HG03025 (cell line): ENCODE results near the gene CCDC146.
"Not testable (repeated sequence)": the region's sequence is repeated elsewhere in the genome, so short reads cannot be mapped to it uniquely, and the experiment has no call there.

ENCODE experiments used
- ATAC-seq: cut with Tn5 transposase; IDR thresholded peaks from one replicate; pipeline ENCODE4 v1.9.1; 2021; ENCODE audit warnings: mild to moderate bottlenecking, moderate library complexity; ENCODE audit not compliant: unreplicated experiment, low FRiP score

The CCDC146 gene

DNA sequence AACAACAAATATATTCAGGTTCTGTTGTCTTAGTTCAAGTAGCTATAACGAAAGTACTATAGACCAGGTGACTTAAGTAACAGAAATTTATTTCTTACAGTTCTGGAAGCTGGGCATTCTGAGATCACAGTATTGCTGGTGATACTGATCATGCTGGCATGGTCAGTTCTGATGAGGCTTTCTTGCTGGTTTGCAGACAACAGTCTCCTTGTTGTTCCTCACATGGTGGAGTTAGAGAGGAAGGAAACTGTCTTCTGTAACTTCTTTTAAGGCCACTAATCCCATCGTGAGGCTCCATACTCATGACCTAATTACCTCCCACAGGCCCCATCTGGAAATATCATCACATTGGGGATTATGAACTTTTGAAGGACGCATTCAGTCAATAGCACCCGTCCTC, 17.9 kb downstream of the CCDC146 start:
- not testable (repeated sequence) for ATAC-seq

DNA sequence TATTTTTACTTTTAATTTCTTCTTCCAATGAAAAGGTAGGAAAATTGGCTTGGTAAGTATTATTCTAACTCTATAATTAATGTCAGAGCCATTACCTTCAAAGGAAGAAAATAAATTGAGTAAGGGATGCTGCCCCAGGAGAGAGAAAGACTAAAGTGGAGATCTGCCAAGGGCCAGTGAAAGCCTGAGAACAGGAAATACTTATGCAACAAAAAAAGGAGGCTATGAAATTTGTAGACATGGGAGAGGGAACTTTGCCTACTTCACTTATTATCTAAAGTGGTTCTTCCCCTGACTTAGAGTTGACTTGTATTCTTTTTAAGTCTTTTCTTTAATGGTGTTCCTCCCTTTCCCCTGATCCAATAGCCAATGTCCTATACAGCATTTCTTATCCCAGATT, 29.8 kb downstream of the CCDC146 start:
- ATAC-seq, result not testable (repeated sequence)

DNA sequence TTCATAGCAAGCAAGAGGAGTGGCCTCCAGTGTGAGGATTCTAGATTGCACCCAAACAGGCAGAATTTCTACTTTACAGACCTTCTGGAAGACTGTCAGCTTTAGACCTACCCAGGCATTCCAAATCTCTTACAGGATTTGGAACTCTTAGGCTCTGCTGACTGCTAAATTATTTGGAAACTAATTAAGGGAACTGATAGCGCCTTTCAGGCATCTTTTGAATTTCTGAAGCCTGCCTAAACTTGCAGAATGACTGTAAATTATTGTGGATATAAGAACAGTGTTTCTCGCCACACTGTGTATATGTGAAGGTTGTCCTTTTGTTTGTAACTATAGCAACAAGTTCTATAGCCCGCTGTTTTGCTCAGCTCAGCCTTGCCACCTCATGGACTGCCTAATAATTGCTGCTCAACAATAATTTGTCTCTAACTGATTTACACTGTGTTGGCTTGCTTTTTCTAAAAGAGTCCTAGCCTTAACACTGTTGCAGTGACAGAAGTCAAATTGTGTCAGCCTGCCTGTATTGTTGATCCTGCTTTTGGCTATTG, 32.6 kb downstream of the CCDC146 start:
- ATAC-seq, result not testable (repeated sequence)

DNA sequence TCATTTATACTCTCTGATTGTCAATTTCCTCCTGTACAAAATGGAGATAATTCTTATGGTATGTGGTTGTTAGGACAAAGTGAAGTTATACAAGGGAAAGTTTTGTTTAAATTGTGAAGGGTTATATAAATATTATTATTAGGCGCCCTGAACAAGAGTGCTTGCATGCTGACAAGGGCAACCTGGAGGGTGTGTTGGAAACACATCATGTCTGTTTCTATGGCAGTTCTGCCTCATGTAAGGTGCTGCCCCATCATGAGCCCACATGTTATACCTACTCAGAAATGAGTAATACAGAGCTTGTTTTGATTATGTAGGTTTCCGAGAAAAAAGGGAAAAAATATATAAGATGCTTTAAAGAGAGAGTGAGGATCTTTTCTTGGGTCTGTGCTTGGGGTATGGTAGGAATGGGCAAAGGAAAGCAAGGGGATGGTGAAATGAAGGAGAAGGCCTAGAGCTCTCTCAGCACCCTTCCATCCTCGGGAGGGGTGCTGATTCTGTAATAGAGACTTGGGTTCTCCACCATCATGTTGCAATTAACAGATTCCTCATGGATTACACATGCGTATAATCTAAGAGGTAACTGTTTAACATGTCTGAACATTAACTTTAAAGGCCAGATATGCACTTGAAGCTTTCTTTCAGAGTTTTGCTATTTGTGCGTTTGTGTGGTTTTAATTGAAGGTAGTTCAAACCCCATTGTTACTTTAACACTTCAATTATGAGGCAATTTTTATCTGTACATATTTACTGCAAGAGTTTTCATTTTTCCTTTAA, 33.4 kb downstream of the CCDC146 start:
- ATAC-seq, result not testable (repeated sequence)

DNA sequence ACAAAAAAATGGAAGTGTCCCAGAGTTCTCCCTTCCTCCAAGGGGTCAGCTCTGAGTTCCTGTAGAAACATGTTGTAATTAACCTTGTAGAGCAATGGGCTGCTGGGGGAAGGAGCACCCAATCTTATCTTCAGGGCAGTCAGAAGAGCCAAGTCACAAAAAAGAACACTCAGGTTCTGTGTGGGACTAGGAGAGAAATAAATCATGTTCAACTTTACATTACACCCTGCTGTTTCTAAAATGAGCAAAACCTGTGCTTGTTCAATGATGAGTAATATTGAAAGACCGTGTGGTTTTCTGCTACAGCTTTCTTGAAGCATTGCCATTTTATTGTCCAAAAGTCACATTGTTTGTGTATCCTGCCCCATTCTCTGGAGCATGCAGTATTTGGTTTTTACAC, 34.6 kb downstream of the CCDC146 start:
- peak; percentile 82 for ATAC-seq

DNA sequence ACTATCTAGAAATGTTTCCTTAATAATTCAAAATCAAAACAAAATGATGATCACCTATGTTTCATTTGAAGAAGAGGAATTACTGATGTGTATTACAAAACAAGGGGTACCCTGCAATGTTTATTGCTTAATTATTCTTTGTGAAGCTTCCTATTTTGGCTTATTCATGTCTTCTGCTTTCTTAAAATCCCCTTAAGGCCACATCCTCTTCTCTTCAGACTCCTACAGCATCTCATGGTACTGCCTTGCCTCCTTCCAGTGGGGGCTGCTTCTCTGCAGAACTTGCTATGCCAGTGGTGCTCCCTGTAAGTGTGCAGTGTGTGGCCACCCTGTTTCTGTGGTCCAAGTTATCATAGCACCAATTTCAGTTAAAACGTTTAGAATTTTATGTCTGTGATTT, 35.0 kb downstream of the CCDC146 start:
- peak; percentile 51 for ATAC-seq

DNA sequence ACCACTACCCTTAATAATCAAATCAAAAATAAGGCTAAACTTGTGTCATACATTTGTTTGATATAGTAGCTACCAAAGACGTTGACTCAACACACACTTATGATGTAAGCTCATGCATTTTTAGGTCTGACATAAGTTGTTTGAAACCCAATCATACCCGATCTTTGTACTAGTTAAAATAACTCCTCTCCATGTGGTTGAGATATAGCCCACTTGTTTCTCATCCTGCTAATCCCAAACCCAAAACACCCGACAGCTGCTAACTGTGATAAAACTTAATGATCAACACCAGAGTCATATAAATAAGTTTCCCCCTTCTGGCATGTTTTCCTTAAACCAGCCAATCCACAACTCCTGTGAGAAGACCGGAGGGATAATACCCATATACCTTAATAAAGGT, 48.7 kb downstream of the CCDC146 start:
- not testable (repeated sequence) for ATAC-seq

DNA sequence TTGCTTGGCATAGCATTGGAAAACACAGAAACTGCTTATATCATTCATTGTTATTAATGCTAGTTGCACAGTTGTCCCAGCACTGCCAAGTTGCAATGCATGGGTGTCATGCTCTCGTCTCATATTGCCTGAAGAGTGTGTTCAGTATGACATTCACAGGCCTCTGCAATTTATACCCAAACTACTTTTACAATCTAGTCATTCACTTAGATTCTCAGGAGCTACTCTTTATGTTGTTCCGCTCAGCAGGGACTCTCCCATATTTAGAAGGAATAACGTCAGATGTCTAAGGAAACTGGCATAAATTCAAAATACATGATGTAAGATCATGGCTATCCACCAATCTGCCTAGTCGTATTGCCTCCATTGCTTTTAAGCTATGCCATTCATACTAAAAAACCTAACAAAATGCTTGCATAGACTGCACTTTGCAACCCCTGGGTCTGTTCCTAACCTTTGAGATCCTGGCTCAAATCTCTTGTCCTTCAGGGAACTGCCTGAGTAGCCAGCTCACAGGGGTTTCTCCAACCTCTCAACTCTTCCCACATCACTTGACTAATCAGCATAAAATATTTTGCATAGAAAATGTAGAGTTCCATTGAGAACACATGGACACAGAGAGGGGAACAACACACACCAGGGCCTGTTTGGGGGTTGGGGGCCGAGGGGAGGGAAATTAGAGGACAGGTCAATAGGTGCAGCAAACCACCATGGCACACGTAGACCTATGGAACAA, 50.2 kb downstream of the CCDC146 start:
- ATAC-seq, result not testable (repeated sequence)

DNA sequence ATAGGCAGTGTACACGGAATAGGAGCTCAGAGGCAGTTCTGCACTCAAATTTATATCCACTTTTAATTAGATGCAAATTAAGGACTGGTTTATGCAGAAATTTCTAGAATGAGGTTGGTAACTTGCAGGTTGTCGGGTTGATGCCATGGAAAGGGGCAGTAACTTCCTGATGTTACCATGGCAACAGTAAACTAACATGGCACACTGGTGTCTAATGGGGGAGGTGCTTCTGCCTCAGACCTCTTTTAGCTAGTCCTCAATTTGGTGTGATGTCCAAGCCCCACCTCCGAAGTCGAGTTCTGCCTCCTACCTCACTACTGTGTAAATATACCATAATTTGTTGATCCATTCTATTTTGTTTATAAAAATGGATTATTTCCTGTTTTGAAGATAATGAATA, 52.0 kb downstream of the CCDC146 start:
- ATAC-seq, result not testable (repeated sequence)

DNA sequence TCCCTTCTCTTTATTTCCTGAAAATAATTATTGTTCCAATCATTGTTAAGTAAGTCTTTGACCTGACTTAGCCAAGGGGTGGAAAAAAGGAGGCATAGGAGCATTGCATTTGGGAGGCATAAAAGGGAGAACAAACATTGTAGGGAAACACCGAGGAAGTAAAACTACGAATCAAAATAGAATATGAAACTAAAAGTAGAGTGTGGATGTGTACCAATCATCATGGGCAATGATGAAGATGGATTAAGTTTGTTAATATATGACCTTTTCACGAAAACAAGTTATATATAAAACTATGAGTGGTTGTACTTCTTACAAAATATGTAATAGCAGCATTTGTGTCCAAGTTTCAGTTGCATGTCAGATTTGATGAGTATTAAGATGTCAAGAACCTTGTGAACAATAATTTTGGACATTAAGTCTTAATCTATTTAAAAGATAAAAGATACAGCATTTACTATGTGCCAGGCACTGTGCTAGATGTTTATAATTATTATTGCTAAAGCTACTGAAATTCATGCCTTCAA, 52.9 kb downstream of the CCDC146 start:
- not testable (repeated sequence) for ATAC-seq

DNA sequence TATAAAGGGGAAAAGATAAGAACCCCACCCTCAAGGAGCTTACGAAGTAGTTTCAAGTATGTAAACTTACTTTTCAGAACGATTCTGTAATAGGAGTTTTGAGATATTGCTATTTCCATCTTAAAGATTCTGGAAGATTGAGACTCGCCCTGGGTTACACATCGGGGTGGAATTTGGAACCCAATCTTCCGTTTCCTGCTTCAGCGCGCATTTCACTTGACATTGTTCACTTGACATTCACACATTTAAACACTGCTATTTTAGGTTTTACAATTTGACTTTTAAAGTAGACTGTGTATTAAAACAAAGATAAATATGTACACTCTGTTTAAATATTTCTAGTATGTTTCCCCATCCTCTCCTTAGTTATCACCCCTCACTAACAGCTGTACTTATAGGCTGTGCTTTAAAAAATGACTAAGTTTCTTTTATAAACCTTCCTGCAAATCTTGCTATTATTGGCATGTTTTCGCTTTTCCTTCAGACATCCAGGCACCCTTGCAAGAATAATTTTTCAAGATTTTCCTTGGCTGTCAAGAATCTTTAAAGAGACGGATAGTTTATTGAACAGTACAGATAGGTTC, 55.0 kb downstream of the CCDC146 start:
- not testable (repeated sequence) for ATAC-seq

DNA sequence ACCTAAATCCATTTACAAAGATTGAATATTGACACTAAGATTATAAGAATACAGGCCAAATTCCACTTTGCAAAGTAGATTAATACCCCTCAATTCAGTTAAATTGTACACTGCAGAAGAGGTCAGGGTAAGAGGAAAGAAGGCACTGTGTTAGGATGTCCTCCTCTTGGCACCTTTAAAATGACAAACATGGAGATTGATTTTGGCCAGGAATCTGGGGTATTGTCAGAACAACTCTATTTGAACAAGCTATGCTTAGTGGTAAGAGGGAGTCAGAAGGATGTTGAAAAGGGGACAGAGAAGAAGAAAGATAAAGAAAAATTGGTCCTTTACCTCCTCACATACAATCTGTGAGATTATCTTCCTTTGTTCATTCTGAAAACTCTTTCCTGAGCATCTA, 55.6 kb downstream of the CCDC146 start:
- ATAC-seq, result not testable (repeated sequence)

DNA sequence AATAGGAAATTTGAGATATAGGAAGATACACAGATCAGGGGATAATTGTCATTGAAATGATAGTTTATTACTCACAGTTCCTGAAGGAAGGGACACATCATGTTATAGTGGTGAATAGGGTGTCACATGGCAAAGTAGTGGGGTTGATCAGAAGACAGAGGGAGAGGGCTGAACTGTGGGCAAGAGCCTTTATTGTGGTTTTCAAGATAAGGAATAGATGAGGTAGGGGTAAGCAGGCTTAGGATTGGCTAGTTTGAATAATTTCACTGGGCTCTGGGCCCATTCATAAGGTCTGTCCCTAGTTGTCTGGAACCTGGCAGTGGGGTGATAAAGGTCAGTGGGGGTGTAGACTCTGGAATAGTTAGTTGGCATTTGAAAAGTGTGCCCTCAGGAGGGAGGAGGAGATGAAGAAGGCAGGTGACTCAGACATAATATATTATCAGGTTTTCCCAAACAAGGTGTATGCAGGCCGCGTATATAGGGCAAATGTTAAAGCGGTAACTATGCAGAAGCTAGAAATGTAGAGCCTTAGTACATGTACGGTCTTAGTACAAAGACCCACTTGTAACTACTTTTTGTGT, 58.7 kb downstream of the CCDC146 start:
- ATAC-seq, result no peak

DNA sequence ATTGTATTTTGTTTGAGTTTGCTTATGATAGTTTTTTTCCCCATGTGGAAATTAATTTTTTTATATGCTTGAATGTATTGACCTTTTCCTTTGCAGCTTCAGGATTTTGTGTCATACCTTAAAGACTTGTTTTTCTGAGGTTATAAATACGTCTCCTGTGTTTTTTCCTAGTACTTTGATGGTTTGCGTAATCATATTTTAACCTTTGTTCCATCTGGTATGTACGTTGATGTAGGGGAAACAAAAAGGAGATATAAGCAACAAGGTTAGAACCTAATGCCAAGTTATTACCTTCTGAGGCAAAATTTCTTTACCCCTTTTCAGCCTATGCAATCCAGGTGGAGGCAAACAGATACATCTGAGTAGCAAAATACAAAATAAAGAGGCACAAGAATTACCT, 59.3 kb downstream of the CCDC146 start:
- ATAC-seq, result no peak

DNA sequence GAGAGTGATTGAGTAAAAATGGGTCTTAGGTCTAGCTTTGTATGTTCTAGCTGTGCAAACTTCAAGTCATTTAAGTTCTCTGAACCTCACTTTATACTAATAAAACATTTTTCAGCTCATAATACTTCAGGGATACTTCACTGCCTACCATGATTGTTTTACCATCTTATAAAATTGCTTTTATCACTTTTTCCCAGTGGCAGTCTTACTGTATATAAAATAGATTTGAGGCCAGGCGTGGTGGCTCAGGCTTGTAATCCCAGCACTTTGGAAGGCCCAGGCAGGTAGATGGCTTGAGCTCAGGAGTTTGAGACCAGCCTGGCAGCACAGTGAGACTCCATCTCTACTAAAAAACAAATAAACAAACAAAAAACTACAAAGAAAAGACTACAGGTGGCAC, 59.8 kb downstream of the CCDC146 start:
- no peak for ATAC-seq

DNA sequence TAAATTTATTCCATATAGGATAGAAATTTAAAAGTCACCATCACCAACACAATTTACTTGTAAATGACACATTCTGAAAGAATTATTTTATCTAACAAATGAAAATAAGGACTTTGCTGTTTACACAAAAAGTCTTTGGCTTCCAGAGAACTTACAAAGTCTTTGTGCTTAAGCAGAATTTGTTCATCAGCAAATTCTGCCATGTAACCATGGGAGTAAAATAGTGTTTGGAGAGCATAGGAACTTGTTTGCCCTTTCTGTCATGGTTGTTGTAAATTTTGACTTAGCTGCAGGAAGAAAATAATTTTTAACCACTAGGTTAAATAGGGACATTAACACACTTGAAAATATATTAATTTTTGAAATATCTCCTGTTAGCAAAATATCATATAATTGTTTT, 62.0 kb downstream of the CCDC146 start:
- no peak for ATAC-seq

DNA sequence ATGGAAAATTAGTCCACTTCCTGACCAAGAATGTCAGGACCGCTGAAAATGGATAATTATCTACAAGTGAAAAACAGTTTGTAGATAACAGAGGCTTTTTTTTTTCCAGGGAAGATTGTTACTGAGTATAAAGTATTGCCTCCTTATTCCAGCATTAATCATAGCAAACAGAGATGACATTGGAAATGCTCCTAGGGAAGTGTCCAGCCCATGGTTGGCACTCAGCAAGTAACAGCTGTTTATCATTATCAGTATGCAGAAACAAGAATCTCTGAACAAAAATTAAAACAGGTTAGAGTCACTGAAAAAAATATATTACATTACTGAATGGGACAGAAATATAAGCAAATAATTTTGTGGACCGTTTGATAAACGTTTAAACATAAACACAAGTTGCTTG, 62.6 kb downstream of the CCDC146 start:
- no peak for ATAC-seq

DNA sequence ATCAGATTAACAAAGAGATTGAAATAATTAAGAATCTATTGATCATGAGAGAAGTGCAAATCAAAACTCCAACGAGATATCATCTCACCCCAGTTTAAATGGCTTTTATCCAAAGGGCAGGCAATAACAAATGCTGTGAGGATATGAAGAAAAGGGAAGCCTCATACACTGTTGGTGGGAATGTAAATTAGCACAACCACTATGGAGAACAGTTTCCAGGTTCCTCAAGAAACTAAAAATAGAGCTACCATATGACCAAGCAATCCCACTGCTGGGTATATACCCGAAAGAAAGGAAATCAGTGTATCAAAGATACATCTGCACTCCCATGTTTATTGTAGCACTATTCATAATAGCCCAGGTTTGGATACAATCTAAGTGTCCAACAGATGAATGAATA, 63.5 kb downstream of the CCDC146 start:
- no peak for ATAC-seq

DNA sequence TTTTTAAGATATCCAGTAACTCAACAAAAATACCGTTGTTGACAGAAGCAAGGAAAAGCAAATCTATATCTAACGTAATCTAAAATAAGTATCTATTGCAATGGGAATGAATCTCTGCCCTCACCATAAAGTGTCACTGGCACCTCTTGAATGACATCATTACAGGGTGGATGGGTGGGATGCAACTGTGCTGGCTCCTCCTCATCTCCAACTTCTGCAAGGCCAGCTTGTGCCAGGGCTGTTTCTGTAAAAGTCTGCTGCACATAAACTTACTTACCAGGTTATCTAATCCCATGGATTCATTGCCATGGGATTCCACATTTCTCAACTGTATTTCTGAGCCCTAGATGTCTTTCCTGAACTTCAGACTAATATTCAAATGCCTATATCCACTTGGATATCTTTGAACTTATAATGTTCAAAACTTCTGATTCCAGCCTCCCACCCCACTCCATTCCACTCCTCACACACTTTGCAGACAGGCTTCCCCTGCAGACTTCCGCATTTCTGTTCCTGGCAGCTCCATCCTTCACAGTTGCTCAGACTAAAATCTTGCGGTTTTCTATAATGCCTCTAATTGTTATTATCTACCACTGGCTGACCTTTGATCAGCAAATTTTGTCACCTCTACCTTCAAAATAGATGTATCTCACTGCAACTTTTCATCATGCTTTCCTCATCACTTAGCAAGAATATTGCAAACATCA, 66.5 kb downstream of the CCDC146 start:
- no peak for ATAC-seq

DNA sequence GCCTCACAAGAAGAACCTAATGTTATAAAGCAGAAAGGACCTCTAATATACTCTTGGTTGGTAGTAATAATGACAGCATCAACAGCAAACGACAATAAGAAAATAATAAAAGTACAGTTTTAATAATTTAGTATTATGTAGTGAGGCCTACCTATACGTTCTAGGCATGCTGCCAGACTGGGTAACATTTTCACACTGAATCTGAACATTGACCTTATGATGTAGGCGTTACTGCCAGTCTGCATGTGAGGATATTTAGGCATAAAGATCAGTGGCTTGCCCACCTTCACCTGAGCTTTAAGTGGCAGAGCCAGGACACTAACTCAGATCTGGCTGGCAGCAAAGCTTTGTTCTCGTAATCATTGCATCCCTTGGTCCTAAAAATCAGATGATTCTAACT, 74.7 kb downstream of the CCDC146 start:
- no peak for ATAC-seq
